SHP77 treated with DMSO at 0.1 percent for 48 hours (cell line): ENCODE results near the gene DIP2A.

Source experiments
- DNase-seq: peaks from one replicate; lab custom pipeline; 2025; lab: John Stamatoyannopoulos, UW

Gene DIP2A, protein sequence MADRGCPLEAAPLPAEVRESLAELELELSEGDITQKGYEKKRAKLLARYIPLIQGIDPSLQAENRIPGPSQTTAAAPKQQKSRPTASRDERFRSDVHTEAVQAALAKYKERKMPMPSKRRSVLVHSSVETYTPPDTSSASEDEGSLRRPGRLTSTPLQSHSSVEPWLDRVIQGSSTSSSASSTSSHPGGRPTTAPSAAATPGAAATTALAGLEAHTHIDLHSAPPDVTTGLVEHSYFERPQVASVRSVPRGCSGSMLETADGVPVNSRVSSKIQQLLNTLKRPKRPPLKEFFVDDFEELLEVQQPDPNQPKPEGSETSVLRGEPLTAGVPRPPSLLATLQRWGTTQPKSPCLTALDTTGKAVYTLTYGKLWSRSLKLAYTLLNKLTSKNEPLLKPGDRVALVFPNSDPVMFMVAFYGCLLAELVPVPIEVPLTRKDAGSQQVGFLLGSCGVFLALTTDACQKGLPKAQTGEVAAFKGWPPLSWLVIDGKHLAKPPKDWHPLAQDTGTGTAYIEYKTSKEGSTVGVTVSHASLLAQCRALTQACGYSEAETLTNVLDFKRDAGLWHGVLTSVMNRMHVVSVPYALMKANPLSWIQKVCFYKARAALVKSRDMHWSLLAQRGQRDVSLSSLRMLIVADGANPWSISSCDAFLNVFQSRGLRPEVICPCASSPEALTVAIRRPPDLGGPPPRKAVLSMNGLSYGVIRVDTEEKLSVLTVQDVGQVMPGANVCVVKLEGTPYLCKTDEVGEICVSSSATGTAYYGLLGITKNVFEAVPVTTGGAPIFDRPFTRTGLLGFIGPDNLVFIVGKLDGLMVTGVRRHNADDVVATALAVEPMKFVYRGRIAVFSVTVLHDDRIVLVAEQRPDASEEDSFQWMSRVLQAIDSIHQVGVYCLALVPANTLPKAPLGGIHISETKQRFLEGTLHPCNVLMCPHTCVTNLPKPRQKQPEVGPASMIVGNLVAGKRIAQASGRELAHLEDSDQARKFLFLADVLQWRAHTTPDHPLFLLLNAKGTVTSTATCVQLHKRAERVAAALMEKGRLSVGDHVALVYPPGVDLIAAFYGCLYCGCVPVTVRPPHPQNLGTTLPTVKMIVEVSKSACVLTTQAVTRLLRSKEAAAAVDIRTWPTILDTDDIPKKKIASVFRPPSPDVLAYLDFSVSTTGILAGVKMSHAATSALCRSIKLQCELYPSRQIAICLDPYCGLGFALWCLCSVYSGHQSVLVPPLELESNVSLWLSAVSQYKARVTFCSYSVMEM (N-terminal part only)

DNA sequence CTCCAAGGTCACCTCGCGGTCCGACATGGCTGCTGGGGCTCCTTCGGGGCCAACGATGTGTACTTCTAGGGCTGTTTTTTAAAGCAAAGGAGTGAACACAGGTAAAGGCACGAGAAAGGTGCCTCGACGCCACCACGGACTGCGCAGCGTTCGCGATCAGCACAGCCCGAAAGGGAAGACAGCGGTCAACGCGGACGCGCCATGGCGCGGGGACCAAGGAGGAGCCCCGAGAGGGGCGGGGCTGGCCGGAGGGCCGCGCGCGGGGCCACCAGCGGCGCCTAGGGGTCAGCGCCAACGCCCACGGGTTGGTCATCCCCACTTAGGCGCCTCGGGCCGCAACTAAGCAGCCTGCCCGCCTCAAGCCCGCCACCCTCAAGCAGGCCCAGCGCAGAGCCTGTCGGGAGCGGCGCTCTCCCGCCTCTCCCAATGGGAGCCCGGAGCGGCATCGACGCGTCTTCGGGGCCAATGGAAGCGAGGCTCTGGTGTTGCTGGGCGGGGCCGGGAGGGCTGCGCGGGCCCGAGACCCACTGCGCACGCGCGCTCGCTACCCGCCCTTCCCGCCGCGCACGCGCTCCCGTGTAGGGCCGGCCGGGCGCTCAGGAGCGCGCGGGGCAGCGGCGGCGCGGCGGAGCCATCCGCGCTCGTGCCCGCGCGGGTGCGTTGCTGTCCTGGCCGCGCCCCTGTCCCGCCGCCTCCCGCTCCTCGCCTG lies at the start of gene DIP2A:
Gene DIP2A (plus strand): TSS at position 577 of the 709 bp plus-strand sequence. CDS start 241 bp downstream, outside the sequence.
- DNase-seq: peak; percentile 81

DNA sequence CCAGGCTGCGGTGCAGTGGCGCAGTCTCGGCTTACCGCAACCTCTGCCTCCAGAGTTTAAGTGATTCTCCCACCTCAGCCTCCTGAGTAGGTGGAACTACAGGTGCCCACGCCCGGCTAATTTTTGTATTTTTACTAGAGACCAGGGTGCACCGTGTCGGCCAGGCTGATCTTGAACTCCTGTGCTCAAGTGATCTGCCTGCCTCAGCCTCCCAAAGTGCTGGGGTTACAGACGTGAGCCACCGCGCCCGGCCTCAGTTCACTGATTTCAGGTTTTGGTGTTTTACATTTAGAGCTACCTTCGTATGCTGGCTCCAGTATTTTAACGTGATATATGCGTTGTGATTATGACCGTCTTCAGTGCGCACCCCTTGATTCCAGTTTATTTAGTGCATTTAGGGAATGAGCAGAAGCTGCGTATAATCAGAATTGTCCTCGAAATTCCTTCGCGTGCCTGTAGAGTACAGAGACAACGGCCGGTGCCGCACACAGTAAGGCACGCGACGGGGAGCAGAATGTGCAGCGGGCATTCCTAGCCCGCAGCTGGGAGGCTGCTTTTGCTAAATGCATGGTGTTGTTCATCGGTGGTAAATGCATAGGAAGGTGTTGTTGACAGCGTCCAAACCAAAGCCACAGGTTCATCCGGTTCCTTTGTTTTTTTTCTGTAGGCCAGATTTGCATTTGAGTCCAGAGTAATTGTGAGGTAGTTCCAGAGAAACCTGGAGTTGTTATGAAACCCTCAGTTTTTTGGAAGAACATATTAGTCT lies 48.9 kb upstream of the DIP2A start:
- no peak for DNase-seq

DNA sequence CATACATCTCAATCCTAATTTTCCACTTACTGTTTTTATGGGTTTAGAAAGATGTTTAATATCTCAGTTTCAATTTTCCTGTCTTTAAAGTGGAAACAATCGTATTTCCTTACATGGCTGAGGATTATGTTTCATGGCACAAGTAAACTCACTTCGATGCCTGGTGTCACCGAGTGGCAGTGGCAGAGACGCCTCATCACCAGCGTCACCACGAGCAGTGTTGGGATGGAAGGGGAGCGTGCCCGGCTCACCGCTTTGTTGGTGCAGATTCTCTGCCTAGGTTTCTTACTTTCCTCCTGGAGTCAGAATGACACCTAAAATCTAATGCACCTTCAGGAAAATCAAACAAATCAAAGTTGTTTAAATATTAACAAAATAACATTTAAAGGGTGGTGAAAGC lies 48.2 kb upstream of the DIP2A start:
- no peak for DNase-seq

DNA sequence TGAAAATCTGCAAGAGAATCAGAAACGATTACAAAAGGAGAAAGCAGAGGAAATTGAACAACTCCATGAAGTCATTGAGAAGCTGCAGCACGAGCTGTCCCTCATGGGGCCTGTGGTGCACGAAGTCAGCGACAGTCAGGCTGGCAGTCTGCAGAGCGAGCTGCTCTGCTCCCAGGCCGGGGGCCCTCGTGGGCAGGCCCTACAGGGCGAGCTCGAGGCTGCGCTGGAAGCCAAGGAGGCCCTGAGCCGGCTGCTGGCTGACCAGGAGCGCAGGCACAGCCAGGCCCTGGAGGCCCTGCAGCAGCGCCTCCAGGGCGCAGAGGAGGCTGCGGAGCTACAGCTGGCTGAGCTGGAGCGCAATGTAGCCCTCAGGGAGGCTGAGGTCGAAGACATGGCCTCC lies 47.5 kb upstream of the DIP2A start:
- DNase-seq: no peak

DNA sequence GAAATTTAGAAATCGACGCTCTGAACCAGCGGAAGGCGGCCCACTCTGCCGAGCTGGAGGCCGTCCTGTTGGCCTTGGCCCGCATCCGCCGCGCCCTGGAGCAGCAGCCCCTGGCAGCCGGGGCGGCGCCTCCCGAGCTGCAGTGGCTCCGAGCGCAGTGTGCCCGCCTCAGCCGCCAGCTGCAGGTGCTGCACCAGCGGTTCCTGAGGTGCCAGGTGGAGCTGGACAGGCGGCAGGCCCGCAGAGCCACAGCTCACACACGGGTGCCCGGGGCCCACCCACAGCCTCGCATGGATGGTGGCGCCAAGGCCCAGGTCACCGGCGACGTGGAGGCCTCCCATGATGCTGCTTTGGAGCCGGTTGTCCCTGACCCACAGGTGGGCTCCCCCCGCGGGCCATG lies 47.0 kb upstream of the DIP2A start:
- no peak for DNase-seq

DNA sequence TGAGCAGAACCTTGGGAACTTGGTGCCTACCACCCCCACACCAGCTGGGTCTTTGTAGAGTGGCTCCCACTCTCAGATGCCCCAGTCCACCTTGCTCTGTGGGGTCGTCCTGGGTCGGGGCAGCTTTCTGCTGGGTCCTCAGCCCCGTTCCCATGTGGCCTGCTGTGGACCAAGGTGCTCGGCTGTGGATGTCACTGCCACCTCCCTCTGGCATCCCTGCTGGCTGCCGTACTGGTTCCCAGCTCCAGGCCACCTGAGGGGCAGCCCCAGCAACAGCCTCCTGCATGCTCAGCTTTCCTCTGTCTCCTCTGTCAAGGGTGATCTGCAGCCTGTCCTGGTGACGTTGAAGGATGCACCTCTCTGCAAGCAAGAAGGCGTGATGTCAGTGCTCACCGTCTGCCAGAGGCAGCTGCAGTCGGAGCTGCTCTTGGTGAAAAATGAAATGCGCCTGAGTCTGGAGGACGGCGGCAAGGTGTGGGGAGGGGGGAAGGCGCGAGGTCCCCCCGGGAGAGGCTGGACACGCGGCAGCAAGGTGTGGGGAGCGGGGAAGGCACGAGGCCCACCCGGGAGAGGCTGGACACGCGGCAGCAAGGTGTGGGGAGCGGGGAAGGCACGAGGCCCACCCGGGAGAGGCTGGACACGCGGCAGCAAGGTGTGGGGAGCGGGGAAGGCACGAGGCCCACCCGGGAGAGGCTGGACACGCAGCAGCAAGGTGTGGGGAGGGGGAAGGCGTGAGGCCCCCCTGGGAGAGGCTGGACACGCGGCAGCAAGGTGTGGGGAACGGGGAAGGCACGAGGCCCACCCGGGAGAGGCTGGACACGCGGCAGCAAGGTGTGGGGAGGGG lies 45.9 kb upstream of the DIP2A start:
- DNase-seq: no peak

DNA sequence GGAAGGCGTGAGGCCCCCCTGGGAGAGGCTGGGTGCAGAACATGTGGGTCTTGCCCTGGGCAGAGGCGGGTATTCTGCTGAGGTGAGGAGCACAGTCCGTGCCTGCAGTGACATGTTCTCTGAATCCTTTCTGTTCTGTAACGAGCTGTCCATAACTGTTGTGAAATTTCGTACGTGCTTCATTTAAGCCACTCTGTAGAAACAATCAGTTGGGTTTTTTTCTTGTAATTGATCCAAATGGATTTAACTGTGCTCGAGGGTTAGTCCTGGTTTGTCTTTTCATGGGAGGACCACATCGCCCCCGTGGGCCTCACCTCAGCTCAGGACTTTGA lies 45.4 kb upstream of the DIP2A start:
- DNase-seq: no peak

DNA sequence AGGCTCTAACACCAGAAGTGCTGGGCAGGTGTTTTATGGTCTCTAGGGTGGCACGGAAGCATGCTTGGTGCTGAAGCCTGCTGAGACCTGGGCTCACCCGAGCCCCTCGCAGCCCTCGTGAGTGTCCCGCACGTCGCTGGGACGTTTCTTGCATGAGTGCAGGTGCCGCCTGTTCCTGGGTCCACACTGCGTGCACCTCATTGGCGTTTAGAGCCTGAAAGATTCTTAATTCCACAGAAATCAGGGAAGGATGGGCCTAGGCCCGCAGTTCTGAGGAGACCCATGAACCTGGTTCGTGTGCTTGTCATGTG lies 43.8 kb upstream of the DIP2A start:
- DNase-seq: no peak

DNA sequence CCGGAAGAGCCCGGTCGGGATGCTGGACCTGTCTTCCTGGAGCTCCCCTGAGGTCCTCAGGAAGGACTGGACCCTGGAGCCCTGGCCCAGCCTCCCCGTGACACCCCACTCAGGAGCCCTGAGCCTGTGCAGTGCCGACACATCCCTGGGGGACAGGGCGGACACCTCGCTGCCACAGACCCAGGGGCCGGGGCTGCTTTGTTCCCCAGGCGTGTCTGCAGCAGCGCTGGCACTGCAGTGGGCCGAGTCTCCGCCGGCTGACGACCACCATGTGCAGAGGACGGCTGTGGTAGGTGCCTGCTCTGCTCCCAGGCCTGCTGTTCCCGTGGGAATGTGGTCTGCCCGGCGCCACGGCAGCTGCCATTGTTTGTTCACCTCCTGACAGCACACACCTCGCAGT lies 42.1 kb upstream of the DIP2A start:
- no peak for DNase-seq

DNA sequence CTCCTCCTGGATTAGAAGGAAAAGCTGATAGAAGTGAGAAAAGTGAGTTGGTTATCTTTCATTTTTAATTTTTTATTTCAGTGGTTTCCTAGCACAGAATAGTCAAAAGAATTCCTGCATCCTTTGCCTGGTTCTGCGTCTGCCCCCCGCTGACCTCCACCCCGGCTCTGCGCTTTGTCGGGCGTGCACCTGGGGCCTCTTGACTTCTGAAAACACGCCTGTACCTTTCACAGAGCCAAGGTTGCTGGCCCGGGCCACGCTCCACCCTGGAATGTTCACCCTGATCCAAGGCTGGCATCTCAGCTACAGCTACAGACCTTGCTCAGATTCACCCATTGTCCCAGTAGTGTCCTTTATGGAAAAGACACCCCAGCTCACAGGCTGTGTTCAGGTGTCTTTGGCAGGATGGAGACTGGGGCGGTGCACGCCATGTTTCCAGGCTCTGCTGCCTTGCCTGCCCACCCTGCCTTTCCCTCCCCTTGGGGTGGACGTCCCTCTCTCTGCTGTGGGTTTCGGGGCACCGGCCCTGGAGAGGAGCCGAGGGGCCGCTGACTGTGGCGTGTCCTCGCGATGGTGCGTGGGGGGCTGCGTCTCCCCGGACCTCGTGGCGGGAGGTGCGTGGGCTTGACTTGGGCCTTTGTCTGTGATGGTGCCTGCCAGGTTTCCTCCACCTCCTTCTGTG lies 40.3 kb upstream of the DIP2A start:
- DNase-seq: no peak

DNA sequence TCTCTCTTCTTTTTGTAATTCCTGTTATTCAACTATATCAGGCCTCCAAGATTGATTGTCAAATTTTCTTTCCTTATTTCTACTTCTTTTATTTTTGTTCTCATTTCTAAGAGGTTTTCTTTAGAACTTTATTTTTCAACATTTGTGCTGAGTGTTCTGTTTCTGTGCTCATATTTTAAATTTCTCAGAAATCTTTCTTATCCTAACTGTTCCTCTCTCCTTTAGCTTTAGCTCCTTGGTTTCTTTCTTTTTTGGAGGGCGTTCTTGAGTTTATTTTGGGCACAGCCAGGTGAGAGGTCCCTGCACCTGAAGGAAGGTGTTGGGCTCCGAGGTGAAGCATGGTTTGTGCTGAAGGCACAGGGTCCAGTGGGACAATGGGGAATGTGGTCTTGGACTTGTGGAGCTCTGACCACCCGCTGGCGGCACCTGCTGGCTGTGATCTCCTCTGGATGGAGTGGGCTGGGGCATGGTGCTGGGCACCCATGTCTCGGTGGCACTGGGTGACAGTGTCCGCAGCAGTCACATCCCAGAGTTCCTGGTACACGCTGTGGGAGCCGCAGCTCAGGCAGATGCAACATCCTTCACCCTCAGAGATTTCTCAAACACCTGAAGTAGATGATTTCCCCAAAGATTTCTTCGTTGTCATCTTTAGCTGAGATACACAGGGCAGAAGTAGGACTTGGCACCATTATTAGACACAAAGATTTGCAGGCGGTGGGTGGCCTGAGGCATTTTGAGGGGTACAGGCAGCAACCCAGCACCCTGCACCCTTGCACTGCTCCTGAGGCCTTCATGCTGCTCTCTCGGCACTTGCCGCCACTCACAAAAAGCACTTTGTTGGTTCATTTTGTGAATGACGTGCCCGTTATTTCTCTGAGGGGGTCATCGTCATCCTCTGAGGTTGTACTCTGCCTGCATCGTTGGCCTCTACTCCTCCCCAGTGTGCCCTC lies 38.2 kb upstream of the DIP2A start:
- DNase-seq: no peak

DNA sequence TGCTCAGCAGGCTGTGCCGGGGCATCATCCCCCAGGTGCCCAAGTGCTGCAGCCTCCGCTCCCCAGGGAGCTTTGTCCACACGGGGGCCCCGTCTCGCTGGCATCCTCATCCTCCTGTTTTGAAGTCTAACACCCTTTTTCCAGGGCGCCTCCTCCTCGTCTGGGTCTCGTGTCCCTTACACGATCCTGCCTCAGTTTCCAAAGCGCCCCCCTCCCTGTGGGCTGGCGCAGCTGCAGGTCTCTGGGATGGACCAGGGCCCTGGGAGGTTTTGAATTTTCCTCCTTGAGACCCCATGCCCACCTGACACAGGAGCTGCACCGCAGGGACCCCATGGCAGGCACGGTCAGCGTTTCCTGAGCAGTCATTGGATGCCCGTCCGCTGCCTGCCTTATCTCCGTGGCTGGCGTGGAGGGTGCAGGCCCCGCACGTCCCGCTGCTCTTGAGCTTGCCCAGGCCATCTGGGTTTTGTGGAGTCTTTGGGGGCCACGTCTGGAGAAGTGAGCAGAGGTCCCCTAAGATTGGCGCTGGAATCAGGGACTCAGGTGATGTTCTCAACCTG lies 37.4 kb upstream of the DIP2A start:
- no peak for DNase-seq

DNA sequence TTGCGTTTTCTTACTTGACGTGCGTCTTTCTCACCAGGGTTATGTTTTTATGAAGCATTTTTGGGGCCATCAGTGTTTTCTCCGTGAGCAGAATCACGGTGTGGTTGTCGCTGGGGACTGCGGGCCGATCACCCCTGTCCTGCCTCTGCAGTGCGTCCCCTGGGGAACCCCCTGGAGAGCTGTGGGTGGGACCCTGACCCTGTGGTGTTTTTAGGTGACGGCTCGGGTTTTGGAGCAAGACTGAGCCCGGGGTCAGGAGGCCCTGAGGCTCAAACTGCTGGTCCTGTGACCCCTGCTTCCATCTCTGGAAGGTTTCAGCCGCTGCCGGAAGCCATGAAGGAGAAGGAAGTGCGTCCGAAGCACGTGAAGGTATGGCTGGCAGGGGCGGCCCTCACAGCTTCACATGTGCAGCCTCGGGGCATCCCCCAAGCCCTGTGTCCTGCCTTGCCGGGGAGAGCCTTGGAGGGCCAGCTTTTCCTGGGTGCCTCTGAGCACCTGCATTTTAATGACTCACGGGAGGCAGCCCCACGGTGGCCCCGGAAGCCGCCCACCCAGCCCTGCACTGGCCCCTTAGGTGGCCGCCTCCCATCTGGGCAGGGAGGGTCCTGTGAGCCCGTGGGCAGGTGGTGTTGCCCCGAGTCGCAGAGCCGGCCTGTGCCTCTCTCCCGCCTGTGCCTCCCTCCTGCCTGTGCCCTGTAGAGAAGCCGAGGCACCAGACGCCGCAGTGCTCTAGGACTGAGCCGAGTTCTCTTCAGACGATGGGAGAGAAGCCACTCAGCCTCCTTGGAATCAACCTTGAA lies 36.7 kb upstream of the DIP2A start:
- DNase-seq: no peak

DNA sequence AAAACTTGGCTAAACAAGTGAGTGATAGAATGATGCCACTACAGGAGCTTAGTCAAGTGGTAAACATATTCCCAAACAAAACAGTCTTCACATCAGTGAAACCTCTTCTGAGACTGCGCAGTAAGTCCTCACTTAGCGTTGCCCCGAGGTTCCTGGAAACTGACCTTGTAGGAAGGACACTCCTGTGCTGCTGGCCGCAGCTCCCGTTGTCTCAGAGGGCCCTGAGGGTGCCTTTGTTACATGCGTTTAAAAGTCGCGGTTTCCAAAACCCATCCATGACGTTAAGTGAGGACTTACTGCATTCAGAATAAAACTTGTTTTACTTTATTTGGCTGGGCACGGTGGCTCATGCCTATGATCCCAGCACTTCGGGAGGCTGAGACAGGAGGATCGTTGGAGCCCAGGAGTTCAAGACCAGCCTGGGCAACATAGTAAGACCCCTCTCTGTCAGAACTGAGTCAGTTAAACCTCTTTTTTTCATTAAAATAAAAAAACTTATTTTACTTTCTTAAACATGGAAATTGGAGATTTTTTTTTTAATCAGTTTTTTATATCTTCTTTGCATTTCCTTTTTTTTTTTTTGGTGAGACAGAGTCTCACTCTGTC lies 36.0 kb upstream of the DIP2A start:
- DNase-seq: no peak

DNA sequence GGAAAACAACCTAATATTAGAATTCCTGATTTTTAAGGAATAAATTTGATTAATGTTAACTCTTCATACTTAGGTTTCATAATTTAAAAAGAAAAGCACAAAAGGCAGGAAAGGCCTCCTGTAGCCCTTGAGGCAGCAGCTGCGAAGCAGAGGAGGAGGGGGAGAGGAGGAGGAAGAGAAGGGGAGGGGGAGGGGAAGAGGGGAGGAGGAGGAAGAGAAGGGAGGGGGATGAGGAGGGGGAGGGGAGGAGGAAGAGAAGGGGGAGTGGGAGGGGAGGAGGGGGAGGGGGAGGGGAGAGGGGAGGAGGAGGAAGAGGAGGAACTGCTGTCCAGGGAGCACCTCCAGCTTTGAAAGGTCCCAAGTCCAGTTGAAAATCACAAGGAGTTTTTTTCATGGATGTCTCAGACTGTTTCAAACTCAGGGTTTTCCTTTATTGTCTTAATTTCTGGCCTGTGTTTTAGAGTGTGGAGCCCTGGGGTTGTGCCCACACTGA lies 35.1 kb upstream of the DIP2A start:
- no peak for DNase-seq

DNA sequence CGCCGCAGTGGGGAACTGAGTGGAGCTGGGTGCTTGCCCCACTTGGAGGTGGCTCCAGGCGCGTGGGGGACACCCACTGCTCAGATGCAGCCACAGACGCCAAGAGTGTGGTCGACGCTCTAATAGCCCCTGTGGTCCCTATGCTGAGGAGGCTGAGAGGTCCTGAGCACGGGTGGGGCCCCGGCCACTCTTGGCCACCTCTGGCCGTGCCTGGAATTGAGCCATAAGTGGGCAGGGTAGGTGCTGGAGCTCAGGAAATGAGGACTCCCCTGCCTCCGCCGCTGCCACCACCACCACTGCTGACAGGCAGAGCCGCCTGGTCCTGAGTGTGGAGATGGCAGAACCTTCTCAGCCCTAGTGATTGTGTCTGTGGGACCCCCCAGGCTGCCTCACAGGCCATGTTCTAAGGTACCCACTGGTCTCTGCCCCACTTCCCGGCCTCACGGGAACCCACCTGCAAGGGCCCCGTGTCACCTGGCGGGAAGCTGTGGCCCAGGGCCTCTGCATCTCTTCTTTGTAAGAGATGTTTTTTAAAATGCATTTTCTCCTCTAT lies 34.6 kb upstream of the DIP2A start:
- DNase-seq: peak; percentile 14

DNA sequence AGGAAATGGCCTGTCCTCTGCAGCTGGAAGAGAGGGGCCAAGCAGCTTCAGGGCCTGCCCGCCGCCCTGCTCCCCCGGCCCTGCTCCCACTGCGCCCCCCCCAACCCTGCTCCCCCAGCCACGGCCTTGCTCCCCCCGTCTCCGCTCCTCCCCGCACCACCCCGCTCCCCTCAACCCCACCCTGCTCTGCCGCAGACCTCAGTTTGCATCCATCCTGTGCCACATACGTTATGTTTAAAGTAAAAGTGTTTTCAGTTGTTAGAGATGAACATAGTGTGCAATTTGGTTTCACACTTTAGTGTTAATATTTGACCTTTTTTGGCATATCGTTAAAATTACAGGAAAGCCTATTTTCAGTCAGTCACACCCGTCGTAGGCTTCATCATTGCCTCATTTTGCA lies 34.1 kb upstream of the DIP2A start:
- DNase-seq: no peak
